ENCODE results near the gene MYB.

Gene MYB

GRCh38 chr6:135212020-135212806 lies 31.1 kb downstream of the MYB start:
- H3K4me3 ChIP-seq (ENCODE audit: low read depth, low read length), result no peak overlapping the region
- no peak for DNase-seq (ENCODE audit: low read depth)
- no peak for TF ChIP-seq CTCF (IDR thresholded peaks at IDR 0.05; ENCODE audit: control insufficient read depth, extremely low read depth, insufficient read depth)

GRCh38 chr6:135212935-135213334 lies 31.8 kb downstream of the MYB start:
- no peak for DNase-seq (ENCODE audit: low read depth)
- no peak for TF ChIP-seq CTCF (IDR thresholded peaks at IDR 0.05; ENCODE audit: control insufficient read depth, extremely low read depth, insufficient read depth)
- no peak overlapping the region for H3K4me3 ChIP-seq (ENCODE audit: low read depth, low read length)

GRCh38 chr6:135213616-135214015 lies 32.5 kb downstream of the MYB start:
- no peak for TF ChIP-seq CTCF (IDR thresholded peaks at IDR 0.05; ENCODE audit: control insufficient read depth, extremely low read depth, insufficient read depth)
- no peak for DNase-seq (ENCODE audit: low read depth)

GRCh38 chr6:135215160-135215559 lies 34.1 kb downstream of the MYB start:
- no peak overlapping the region for H3K4me3 ChIP-seq (ENCODE audit: low read depth, low read length)
- DNase-seq (ENCODE audit: low read depth), result no peak
- no peak for TF ChIP-seq CTCF (IDR thresholded peaks at IDR 0.05; ENCODE audit: control insufficient read depth, extremely low read depth, insufficient read depth)

More at GRCh38 chr6:135213616-135214015, 32.5 kb downstream of the MYB start:
- no peak overlapping the region for H3K4me3 ChIP-seq (ENCODE audit: low read depth, low read length)

- H3K4me3 ChIP-seq (ENCODE audit: low read depth, low read length), result no peak overlapping the region
- DNase-seq (ENCODE audit: low read depth), result no peak
- no peak for TF ChIP-seq CTCF (IDR thresholded peaks at IDR 0.05; ENCODE audit: control insufficient read depth, extremely low read depth, insufficient read depth)
Measured at GRCh38 chr6:135215563-135215962, 34.5 kb downstream of the MYB start.

GRCh38 chr6:135217663-135218062 lies 36.6 kb downstream of the MYB start:
- DNase-seq (ENCODE audit: low read depth), result no peak
- H3K4me3 ChIP-seq (ENCODE audit: low read depth, low read length), result no peak overlapping the region
- TF ChIP-seq CTCF (IDR thresholded peaks at IDR 0.05; ENCODE audit: control insufficient read depth, extremely low read depth, insufficient read depth), result no peak

GRCh38 chr6:135219346-135219745 lies 38.2 kb downstream of the MYB start:
- no peak for DNase-seq (ENCODE audit: low read depth)
- H3K4me3 ChIP-seq (ENCODE audit: low read depth, low read length), result no peak overlapping the region
- no peak for TF ChIP-seq CTCF (IDR thresholded peaks at IDR 0.05; ENCODE audit: control insufficient read depth, extremely low read depth, insufficient read depth)

All from LNCaP clone FGC (cell line).